Prostate gland (tissue), 2 donors: ENCODE measurements around the gene MDC1.
"Not testable (repeated sequence)": the region's sequence is repeated elsewhere in the genome, so short reads cannot be mapped to it uniquely, and the experiment has no call there.

Experiments
- CTCF ChIP-seq, 4 experiments: fragments of 200-600 bp in 2 of 4; fragments of 450-650 bp in 2 of 4; sonication (generic) in 2 of 4; IDR thresholded peaks; 1 replicate in 3 of 4; 2 replicates in 1 of 4; pipeline ENCODE4 v1.5.1; 2016 to 2019; ENCODE audit warnings: antibody characterized with exemption in 4 of 4, mild to moderate bottlenecking in 2 of 4, moderate library complexity in 2 of 4
- POLR2A ChIP-seq: fragments of 450-650 bp; IDR thresholded peaks from one replicate; pipeline ENCODE4 v1.6.1; 2016; ENCODE audit warnings: antibody characterized with exemption, mild to moderate bottlenecking

DNA sequence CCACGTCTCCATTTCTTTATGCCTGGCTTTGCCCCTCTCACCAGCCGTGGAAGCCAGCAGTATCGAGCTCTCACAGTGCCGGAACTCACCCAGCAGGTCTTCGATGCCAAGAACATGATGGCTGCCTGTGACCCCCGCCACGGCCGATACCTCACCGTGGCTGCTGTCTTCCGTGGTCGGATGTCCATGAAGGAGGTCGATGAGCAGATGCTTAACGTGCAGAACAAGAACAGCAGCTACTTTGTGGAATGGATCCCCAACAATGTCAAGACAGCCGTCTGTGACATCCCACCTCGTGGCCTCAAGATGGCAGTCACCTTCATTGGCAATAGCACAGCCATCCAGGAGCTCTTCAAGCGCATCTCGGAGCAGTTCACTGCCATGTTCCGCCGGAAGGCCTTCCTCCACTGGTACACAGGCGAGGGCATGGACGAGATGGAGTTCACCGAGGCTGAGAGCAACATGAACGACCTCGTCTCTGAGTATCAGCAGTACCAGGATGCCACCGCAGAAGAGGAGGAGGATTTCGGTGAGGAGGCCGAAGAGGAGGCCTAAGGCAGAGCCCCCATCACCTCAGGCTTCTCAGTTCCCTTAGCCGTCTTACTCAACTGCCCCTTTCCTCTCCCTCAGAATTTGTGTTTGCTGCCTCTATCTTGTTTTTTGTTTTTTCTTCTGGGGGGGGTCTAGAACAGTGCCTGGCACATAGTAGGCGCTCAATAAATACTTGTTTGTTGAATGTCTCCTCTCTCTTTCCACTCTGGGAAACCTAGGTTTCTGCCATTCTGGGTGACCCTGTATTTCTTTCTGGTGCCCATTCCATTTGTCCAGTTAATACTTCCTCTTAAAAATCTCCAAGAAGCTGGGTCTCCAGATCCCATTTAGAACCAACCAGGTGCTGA is 7.0 kb upstream of the MDC1 start:
- TF ChIP-seq CTCF (IDR thresholded peaks at IDR 0.05); POLR2A: not testable (repeated sequence)
